Transverse colon (tissue), 4 donors: Measurements from ENCODE around the gene CLSTN2.

Source experiments
- EP300 ChIP-seq: sonication (generic); formaldehyde crosslinking; IDR thresholded peaks from one replicate; pipeline ENCODE4 v1.6.1; 2017; ENCODE audit warnings: antibody characterized with exemption, low read depth
- POLR2AphosphoS5 ChIP-seq, 3 donors: sonication (generic); formaldehyde crosslinking; IDR thresholded peaks; one replicate each; pipeline ENCODE4 v1.6.1; 2016; ENCODE audit warnings: antibody characterized with exemption in 3 of 3
- TF ChIP-seq, protein P1 (sequence below), 5 experiments: fragments of 200-600 bp in 3 of 5; fragments of 450-650 bp in 2 of 5; sonication (generic) in 3 of 5; IDR thresholded peaks; 1 replicate in 2 of 5; 2 replicates in 3 of 5; pipeline ENCODE4 v1.5.1; 2016 to 2017; ENCODE audit warnings: antibody characterized with exemption in 5 of 5, inconsistent platforms in 3 of 5, mild to moderate bottlenecking in 2 of 5, moderate library complexity in 1 of 5

GRCh38 chr3:140224307-140224706 is 289.3 kb downstream of the CLSTN2 start:
- TF ChIP-seq EP300, result no peak
- no peak for TF ChIP-seq POLR2AphosphoS5 (IDR thresholded peaks at IDR 0.05)
- TF ChIP-seq, protein P1, sequence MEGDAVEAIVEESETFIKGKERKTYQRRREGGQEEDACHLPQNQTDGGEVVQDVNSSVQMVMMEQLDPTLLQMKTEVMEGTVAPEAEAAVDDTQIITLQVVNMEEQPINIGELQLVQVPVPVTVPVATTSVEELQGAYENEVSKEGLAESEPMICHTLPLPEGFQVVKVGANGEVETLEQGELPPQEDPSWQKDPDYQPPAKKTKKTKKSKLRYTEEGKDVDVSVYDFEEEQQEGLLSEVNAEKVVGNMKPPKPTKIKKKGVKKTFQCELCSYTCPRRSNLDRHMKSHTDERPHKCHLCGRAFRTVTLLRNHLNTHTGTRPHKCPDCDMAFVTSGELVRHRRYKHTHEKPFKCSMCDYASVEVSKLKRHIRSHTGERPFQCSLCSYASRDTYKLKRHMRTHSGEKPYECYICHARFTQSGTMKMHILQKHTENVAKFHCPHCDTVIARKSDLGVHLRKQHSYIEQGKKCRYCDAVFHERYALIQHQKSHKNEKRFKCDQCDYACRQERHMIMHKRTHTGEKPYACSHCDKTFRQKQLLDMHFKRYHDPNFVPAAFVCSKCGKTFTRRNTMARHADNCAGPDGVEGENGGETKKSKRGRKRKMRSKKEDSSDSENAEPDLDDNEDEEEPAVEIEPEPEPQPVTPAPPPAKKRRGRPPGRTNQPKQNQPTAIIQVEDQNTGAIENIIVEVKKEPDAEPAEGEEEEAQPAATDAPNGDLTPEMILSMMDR (IDR thresholded peaks at IDR 0.05), result no peak
